Kidney (tissue), 14 donors: ENCODE measurements around the gene DUSP8. TPM values are rescaled to one million over a fixed set of nuclear protein-coding genes. Genes with fewer than 3 reads are reported as not detected.
A peak's percentile ranks its signal among the peaks of the same experiment; 100 is the strongest.

Experiments used
- DNase-seq, 5 donors: peaks; one replicate each; pipeline ENCODE4 v3.0.0-alpha.2; 2013 to 2020
- FAIRE-seq: peaks from 2 replicates; lab custom pipeline; 2012; peaks lifted over from hg19 to GRCh38; lab: Jason Lieb, UNC
- H3K27ac ChIP-seq, 2 donors: one replicate each; pipeline ENCODE4 v1.7.0; 2013; ENCODE audit warnings: low read depth in 2 of 2, low read length in 2 of 2, inconsistent platforms in 1 of 2
- H3K27me3 ChIP-seq: one replicate; pipeline ENCODE4 v1.7.1; 2013; ENCODE audit warnings: low read length, inconsistent platforms; ENCODE audit not compliant: control insufficient read depth, insufficient read depth
- H3K36me3 ChIP-seq, 3 donors: one replicate each; pipeline versions ENCODE4 v1.7.0 to v1.7.1; 2013; ENCODE audit warnings: low read length in 3 of 3, control low read depth in 1 of 3, inconsistent platforms in 1 of 3; ENCODE audit not compliant: insufficient read depth in 3 of 3, control insufficient read depth in 2 of 3
- H3K4me1 ChIP-seq, 3 donors: one replicate each; pipeline versions ENCODE4 v1.7.0 to v1.7.1; 2013; ENCODE audit warnings: low read length in 3 of 3, inconsistent platforms in 1 of 3, low read depth in 1 of 3; ENCODE audit not compliant: control insufficient read depth in 2 of 3, insufficient read depth in 2 of 3
- H3K4me3 ChIP-seq, 3 donors: one replicate each; pipeline versions ENCODE4 v1.7.0 to v1.8.1; 2013; ENCODE audit warnings: low read length in 3 of 3, control low read depth in 1 of 3, inconsistent platforms in 1 of 3
- H3K9ac ChIP-seq, 3 donors: one replicate each; pipeline versions ENCODE4 v1.7.0 to v1.7.1; 2013; ENCODE audit warnings: low read length in 3 of 3, control low read depth in 1 of 3, inconsistent platforms in 1 of 3
- H3K9me3 ChIP-seq, 3 donors: one replicate each; pipeline versions ENCODE4 v1.7.0 to v1.7.1; 2013; ENCODE audit warnings: low read length in 3 of 3, control low read depth in 1 of 3, inconsistent platforms in 1 of 3; ENCODE audit not compliant: control insufficient read depth in 2 of 3, insufficient read depth in 1 of 3
- CTCF ChIP-seq: IDR thresholded peaks from 3 replicates; pipeline ENCODE4 v1.5.1; 2012; ENCODE audit warnings: mild to moderate bottlenecking, moderate library complexity, borderline replicate concordance; ENCODE audit not compliant: insufficient read depth; ENCODE audit errors: extremely low read depth
- intact Hi-C: fragments of 100-400 bp; cut with DNase I; formaldehyde crosslinking; loops from one replicate; pipeline ENCODE4 v1.11.1; 2022
- polyA plus RNA-seq: library from polyadenylated mRNA; stranded (reverse); fragments of 350-450 nt; fragmentation: Illumina TruSeq; extraction: RNeasy Lipid Tissue Mini Kit (QIAGEN cat#74804); gene quantifications from one replicate; pipeline ENCODE4 v1.2.3, GENCODE V29; 2014; ENCODE audit warnings: low read depth, low replicate concordance; ENCODE audit not compliant: insufficient read depth
- total RNA-seq: library from RNA; stranded (reverse); fragmentation: NEBNext Ultra II Directional; extraction: Animal tissue kit (Norgen Biotek cat#: 25700); gene quantifications from one replicate; pipeline ENCODE4 v1.2.1, GENCODE V29; 2021
- donor health status: control.
- donor health status: control.
- donor health status: control.
- donor health status: control.
- donor health status: control.
- donor health status: DM: yes; HTN: yes; CAD: no.
- donor health status: Normal renal cell carcinoma (clear cell type).

DUSP8 gene
- total and polyA plus RNA-seq, 2 donors from 2014 or later = 1.9 to 9.1 TPM

DNA sequence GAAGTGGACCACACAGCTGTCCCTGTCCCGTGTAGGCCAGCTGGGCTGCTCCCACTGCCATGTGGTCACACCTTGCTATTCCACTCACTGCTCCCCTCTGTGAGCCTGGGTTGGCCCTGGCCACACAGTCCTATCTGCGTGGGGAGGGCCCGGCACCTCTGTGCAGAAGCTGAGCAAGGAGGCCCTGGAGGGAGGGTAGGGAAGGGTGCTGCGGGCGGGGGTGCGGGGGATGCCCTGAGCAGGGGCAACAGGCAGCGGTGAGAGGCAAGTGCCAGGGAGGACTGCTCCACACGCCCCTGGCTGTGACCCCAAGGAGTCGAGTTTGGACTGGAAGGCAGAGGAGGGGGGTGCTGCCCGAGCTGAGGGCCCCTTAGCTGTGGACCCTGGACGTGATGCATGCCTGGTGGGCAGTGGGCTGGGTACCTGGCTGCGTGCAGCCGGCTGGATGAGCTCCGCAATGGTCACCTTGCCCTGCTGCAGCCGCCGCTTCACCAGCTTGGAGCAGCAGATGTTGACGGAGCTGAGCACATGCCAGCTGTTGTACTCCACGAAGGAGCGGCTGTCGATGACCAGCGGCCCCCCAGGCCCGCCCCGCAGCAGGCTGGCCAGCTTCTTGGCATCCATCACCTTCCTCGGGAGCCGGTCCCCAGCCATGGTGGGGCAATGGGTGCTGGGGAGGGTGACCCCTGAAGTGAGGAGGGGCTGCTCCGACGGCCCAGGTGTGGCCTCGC lies 6.7 kb downstream of the DUSP8 start:
- peak in 1 of 5 donors; percentile 59 for DNase-seq
- intact Hi-C loops = no loop called here
- Histone ChIP-seq H3K9me3 (no peaks in the 10 kb centered on the region), H3K9ac (no peak overlapping the region), H3K27me3 (no peaks in the 10 kb centered on the region), H3K27ac (no peak overlapping the region), H3K36me3 (no peaks in the 10 kb centered on the region), H3K4me3 (no peak overlapping the region), H3K4me1 (peaks cover 0 to 6% (median 0%) of the 10 kb centered on the region in 3 donors)
- no peak for FAIRE-seq
- no peak for TF ChIP-seq CTCF

DNA sequence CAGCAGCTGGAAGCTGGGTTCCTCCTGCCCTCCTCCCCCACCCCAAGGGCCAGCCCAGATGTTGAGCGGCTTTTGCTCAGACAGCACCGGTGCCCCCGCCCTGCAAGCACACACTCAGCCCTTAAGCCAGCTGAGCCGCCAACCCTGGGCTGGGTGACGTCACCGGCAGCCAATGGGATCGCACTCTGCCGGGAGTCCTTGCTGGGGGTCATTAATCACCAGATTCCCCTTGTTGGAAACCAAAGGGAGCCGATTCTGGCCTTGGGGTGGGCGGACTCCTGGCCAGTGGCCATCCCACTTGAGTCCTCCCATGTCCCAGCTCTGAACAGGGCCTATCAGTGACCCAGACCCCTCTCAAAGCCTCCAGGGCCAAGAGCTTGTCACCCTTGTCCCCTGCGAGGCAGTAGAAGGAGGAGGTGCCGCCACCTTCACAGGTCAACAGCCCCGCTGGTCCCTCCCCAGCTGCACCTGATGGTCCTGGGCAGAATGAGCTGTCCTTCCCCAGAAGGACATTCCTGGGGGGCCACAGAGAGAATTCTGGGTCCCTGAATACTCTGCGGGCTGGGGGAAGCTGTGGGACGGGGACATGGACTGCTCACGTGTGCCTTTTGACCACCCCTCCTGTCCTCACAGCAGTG lies 7.4 kb downstream of the DUSP8 start:
- H3K4me1 ChIP-seq = peaks cover 0 to 9% (median 0%) of the 10 kb centered on the region in 3 donors
- no peaks in the 10 kb centered on the region for H3K27me3 ChIP-seq
- FAIRE-seq = no peak
- H3K4me3 ChIP-seq = no peak overlapping the region
- intact Hi-C loops = no loop called here
- peak; percentile 81 to 94 (median 92) for DNase-seq
- no peak overlapping the region for H3K27ac ChIP-seq
- no peak overlapping the region for H3K9ac ChIP-seq
- no peak for TF ChIP-seq CTCF
- no peaks in the 10 kb centered on the region for H3K9me3 ChIP-seq
- no peaks in the 10 kb centered on the region for H3K36me3 ChIP-seq

GRCh38 chr11:1563697-1564534 lies 8.2 kb downstream of the DUSP8 start:
- Histone ChIP-seq H3K36me3 (no peaks in the 10 kb centered on the region), H3K27me3 (no peaks in the 10 kb centered on the region), H3K4me3 (no peak overlapping the region), H3K9me3 (no peaks in the 10 kb centered on the region), H3K27ac (no peak overlapping the region), H3K9ac (no peak overlapping the region), H3K4me1 (peaks cover 0 to 16% (median 0%) of the 10 kb centered on the region in 3 donors)
- no peak for FAIRE-seq
- TF ChIP-seq CTCF = no peak
- DNase-seq = no peak
- intact Hi-C loops = no loop called here
